HG02884 (cell line): ENCODE data around the gene PRC1.

ENCODE experiments used
- ATAC-seq: cut with Tn5 transposase; IDR thresholded peaks from one replicate; pipeline ENCODE4 v1.9.1; 2021; ENCODE audit warnings: mild to moderate bottlenecking, moderate library complexity; ENCODE audit not compliant: unreplicated experiment

PRC1 gene

DNA sequence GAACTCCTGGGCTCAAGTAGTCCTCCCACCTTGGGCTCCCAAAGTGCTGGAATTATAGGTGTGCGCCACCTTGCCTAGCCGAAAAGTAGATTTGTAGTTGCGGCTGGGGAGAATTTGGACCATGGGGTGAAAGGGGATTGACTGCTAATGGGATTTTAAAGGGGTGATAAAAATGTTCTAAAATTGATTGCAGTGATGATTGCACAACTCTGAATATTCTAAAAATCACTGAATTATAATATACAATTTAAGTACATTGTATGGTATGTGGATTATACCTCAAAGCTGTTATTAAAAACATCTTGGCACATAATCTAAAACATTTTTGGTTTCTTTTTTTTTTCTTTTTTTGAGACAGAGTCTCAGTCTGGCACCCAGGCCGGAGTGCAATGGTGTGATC lies 3.9 kb downstream of the PRC1 start:
- ATAC-seq, result no peak

DNA sequence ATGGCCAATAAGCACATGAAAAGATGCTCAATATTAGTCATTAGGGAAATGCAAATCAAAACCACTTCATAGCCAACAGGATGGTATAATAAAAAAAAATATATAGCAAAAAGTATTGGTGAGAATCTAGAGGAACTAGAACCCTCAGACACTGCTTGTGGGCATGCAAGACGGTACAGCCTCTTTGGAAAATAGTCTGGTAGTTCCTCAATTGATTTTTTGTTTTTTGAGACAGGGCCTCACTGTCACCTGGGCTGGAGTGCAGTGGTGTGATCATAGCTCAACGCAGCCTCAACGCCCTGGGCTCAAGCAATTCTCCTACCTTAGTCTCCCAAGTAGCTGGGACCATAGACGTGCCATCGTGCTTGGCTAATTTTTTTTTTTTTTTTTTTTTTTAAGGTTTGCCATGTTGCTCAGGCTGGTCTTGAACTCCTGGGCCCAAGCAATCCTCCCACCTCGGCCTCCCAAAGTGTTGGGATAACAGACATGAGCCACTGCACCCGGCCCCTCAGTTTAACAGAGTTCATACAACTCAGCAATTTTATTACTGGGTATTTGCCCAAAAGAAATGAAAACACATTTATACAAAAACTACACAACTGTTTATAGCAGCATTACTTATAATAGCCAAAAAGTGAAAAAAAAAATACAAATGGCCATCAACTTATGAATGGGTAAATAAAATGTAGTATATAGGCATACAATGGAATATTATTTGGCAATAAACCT lies 5.1 kb downstream of the PRC1 start:
- no peak for ATAC-seq

DNA sequence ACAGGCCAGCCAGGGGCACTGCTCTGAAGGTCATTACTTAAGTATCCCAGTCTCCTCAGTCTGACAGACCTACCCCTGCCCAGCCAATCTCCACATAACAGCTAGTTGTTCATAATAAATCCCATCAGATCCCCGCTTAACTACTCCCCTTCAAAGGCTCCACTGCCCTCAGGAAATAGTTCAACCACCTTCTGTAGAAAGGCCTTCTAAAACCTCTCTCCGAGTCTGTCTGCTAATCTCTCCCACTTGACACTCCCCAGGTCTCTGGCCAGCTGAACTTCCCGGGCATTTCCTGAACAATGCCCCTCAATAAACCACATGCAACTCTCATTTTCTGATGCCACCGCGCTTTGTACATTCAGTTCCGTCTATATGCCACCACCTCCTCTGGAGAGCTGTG lies 6.0 kb downstream of the PRC1 start:
- no peak for ATAC-seq

DNA sequence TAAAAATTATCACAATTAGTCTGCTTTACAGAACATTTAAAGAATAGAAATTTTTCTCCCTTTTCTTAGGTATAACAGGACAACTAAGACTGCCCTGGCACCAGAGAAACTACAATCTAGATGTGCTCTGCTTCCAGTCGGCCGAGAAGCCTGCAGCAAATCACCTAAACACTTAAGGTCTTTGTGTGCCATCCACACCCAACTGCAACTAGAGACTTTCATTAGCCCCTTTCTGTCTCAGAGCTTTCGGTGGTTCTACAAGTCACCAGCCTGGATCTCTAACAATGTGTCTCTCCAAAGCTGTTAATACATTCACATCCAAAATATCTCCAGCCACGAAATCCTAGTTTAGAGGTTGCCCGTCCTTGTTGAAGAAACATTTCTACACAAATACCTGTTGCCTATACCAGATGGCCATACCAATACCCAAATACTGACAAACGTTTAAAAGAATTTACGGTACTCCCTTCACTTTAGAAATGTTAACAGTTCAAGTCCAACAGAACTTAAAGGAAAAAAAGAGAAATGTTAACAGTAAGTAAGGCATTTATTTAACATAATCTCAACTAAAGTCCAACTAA lies 6.7 kb downstream of the PRC1 start:
- no peak for ATAC-seq

DNA sequence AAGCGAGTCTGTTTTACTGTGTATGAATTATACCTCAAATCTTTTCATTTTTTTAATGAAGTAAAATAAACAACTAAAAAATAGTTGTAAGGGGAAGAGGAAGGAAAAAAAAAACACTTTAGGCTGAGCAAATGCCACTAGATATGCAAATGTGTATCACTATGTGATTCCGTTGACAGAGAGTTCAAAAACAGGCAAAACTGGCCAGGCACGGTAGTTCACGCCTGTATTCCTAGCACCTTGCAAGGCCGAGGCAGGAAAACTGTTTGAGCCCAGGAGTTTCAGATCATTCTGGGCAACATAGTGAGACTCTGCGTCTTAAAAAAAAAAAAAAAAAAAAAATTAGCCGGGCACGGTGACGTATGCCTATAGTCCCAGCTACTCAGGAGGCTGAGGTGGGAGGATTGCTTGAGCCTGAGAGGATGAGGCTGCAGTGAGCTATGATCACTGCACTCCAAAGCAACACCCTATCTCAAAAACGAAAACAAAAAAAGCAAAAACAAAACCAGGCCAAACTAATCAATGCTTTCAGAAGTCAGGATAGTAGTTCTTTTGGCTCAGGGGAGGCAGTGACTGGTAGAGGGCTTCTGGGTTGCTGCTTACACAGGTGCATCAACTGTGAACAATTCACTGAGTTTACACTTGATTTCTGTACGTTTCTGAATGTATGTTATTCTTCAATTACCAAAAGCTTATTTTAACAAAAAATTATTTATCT lies 7.4 kb downstream of the PRC1 start:
- ATAC-seq, result no peak

DNA sequence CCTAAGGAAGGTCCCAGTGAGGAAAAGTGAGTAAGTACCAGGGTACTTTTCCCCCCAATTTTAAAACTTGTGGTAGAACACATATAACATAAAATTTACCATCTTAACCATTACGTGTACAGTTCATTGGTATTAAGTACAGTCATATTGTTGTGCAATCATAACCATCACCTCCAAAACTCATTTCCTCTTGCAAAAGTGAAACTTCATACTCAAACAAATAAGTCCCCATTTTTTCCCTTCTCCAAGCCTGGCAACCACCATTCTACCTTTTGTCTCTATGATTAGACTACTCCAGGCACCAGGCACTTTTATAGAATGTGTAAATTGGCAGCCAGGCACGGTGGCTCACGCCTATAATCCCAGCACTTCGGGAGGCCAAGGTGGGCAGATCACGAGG lies 12.2 kb downstream of the PRC1 start:
- no peak for ATAC-seq

DNA sequence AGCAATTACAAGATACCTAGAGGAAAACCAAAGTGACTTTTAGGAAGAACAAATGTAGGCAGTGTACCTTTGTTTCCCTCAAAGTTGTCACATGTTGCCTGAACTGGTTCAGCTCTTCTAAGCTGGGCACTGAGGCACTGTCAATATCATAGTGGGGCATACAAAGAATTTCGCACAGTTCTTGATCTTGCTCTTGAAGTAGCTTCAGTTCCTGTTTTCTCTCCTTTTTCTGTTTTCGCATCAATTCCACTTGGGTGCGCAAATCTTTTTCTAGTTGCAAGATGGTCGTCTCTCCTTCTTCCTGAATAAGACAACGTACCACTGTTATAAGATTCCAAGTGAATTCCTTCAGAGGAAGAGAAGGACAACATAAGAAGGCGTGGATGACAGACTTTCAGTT lies 12.7 kb downstream of the PRC1 start:
- ATAC-seq, result no peak

DNA sequence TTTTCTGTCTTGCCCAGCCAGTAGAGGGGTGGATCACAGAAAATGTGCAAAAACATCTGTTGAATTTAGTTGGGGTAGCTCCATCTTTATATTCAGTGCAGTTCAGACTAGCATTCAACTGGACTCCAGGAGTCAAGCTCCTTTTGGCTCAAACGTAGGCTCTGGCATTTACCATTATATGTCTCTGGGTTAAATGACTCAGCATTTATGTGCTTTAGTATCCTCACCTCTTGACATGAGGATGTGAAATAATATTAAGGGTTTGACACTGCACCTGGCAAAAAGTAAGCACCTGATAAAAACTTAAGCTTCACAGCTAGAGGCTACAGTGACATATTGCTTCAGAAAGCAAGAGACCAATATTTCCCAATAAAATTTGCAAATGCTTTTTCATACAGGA lies 14.8 kb downstream of the PRC1 start:
- no peak for ATAC-seq

DNA sequence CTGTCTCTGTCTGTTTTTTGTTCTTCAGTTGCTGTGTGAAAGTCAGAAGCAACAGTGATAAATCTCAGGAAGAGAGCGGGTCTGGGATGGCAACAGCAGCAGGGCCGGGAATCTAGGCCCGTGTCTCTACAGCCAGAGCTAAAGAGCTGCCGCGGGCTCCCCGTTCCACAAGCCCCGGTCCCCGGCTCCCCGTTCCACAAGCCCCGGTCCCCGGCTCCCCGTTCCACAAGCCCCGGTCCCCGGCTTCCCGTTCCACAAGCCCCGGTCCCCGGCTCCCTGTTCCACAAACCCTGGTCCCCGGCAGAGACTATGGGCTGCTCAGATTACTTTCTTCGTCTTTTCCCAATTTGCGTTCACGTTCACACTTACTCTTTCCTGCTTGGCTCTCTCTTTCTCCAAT lies 20.1 kb downstream of the PRC1 start:
- no peak for ATAC-seq

DNA sequence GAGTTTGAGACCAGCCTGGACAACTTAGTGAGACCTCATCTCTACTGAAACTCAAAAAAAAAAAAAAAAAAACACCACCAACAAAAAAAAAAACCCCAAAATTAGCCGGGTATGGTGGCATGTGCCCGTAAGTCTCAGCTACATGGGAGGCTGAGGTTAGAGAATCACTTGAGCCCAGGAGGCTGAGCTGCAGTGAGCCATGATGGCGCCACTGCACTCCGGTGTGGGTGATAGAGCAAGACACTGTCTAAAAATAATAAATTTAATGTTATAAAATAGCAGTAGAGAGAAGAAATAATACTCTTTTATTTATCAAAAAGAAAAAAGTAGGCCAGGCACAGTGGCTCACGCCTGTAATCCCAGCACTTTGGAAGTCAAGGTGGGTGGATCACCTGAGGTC lies 22.2 kb downstream of the PRC1 start:
- no peak for ATAC-seq

DNA sequence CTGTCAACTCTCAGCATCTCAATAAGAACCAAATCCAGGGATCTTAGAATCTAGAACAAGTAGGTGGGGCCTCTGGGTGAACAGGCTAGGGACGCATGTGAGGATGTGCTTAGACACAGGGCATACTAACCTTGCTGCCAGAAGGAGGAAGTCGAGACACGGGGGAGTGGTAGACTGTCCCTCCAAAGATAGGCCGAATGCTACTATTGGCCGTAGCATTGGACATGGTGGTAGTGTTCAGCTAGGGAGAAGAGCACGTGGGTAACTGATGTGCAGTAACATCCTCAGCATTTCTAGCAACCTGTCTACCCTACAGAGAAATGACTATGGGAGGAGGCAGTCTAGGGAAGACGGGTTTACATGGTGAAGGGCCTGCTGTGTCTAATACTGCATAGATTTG lies 24.1 kb downstream of the PRC1 start:
- ATAC-seq, result no peak

DNA sequence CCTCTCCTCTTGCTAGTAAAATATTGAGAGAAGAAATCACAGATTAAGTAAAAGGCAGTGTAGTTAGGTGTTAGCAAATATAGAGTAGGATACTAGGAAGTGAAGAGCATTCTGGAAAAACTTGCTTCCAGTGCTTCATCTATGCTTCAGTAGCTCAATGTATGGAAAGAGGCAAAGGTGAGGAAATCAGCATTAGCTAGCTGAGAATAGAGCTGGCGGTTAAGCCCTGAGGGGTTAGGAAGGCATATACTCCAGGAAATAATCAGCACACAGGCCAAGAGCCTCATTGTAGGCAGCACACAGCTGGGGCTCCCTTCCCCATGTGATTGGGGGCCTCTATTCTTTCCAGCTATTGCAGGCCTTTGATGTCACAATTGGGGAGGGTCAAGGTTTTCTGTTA lies 25.9 kb downstream of the PRC1 start:
- no peak for ATAC-seq

DNA sequence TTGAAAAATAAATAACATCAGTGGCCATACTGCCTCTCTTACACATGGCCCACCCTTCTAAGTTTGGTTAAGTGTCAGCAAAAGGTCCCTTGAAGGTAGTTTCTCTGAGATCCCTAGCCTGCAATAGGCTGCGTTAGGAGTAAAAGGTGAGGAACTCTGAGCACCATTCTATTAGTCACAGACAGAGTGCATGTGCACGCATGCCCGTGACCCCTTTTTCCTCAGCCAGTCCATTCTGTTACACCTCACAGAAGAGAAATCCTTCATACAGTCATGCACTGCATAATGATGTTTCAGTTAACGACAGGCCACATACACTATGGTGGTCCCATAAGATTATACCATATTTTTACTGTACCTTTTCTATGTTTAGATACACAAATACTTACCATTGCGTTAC lies 27.1 kb downstream of the PRC1 start:
- no peak for ATAC-seq

DNA sequence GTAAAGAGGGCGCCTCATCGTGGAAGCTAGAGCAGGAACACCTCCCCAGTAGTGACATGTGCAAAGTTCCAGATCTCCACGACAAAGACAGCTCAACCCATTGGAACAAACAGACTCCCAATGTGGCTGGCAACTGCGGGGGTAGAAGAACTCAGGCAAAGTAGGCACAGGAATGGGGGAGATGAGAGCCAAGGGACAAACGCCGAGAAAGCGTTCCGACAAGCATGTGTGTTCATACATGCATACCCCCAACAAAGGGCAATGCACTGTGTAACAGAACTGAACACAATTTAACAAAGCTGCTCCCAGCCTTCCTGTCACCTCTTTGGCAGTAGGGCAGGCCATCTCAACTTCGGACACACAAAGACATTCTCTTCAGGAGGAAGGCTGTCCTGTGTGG lies 28.1 kb downstream of the PRC1 start:
- ATAC-seq, result no peak

DNA sequence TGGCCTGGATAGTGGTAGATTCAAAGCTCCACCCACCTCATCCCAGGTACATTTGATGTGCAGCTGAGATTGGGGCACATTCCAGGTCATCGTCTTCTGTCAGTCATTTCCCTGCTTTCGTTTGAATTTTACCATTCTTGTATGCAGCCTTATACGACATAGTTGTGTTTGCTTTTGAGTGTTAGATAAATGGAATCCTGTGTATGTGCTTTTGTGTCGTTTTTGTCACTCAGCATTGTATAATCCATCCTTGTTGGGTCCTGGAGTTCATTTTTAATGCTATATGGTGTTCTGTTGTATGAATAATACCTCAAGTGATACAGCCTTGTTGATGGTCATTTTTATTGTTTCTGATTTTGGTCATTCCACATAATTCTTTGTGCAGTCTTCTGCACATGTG lies 32.3 kb downstream of the PRC1 start:
- ATAC-seq, result no peak

DNA sequence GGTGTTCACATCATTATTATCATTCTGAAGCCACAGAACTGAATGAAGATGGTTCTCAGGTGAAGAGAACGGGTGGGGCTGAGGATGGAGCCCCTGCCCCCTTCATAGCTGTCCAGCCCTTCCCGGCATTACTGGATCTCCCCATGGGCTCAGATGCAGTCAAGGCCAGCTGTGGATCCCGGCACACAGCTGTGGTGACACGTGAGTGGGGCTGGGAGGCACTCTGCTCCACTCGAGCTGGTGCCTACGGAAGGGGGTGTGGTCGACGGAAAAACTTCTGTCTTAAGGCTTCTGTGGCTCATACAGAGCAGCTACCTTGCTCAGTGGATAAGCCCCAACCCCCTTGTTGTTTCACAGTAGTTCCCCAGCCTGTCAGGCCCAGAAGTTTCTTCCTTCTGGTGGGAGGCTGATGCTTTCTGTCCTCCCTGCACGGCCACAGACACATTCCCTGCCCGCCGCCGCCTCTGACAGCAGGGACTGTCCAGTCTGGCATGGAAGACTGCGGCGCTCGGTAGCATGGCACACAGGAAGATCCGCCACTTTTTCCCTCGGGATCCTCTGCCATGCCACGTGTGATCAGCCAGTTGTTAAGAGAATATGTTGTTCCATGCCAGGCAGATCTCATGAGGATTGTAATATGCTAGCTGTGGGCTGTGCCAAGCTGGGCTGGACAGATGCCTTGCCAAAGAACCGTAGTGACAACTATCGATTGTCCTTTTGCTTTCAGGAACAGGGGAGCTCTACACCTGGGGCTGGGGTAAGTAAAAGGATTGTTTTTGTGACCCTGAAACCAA lies 33.8 kb downstream of the PRC1 start:
- no peak for ATAC-seq

DNA sequence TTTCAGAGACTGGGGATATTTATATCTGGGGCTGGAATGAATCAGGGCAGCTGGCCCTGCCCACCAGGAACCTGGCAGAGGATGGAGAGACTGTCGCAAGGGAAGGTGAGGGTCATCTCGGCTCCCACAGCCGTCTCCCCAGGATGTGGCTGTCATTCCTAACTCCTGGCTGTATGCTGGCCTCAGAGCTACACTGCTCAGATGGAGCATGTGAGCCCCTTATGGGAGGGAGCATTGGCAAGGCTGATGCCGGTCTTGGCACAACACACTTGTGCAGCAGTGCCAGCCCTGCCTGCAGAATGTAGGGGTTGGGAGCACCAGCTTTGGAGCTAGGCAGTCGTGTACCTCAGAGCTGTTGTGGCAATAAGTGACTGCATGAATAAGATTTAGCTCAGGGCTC lies 34.4 kb downstream of the PRC1 start:
- ATAC-seq, result no peak

DNA sequence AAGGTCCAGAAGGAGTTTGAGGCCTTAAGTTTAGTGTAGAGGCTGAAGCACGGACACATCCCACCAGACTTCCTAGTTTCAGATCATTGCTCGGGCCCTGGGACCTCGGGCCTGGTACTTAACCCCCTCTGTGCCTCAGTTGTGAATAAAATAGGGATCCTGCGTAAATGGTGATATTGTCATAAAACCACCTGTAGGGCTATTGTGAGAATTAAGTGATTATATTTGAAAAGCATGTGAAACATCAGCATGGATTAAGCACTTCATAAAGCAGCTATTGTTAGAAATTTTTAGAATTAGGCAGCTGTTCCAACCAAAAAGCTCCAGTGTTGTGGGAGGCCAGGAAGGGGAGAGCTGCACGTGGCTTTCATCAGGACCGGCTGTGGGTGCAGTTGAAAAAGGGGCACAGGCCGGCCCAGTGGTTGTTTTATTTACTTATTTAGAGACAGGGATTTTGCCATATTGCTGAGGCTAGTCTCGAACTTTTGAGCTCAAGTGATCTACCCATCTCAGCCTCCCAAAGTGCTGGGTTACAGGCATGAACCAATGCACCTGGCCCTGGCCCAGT lies 35.2 kb downstream of the PRC1 start:
- ATAC-seq, result no peak

DNA sequence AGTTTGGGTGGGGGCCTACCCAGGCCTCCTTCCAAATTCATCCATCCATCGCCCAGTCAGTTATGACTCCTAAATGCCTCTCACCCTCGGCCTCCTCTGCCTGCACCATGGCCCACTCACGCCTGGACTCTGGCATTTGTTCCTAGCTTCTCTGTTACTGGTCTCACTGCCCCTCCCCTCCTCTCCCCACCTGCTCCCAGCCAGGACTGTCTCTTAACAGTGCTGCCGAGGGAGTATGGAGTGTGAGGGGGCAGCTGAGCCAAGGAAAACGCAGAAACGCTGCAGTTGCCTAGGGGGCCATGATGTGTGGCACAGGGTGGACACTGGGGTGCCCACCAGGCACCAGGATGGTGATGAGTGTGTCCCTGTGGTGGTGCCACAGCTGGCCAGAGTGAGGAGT lies 36.5 kb downstream of the PRC1 start:
- no peak for ATAC-seq

DNA sequence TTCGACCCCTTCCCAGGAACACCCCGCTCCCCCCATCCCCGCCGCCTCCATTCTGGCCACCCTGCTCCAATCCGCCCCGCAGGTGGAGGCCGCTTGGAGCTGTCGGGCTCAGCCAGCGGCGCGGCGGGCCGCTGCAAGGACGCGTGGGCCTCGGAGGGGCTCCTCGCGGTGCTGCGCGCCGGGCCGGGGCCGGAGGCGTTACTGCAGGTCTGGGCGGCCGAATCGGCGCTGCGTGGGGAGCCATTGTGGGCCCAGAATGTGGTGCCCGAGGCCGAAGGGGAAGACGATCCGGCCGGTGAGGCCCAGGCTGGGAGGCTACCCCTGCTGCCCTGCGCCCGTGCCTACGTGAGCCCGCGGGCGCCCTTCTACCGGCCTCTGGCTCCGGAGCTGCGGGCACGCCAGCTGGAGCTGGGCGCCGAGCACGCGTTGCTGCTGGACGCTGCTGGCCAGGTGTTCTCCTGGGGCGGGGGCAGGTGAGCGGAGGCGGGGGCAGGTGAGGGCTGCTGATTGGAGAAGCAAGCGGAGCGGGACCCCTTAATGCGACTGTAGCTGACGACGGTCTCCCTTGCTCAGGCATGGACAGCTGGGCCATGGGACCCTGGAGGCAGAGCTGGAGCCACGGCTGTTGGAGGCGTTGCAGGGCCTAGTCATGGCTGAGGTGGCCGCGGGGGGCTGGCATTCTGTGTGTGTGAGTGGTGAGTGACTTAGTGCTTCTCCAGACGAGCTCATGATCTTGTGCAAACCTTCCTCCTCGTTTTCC lies 37.1 kb downstream of the PRC1 start:
- ATAC-seq, result no peak
